ENCODE measurements around the gene EFCAB14.
A peak's percentile ranks its signal among the peaks of the same experiment; 100 is the strongest.
"Not testable (repeated sequence)": the region's sequence is repeated elsewhere in the genome, so short reads cannot be mapped to it uniquely, and the experiment has no call there.

The EFCAB14 gene

GRCh38 chr1:46681333-46682034 is 37.4 kb downstream of the EFCAB14 start:
- no peak for DNase-seq

DNA sequence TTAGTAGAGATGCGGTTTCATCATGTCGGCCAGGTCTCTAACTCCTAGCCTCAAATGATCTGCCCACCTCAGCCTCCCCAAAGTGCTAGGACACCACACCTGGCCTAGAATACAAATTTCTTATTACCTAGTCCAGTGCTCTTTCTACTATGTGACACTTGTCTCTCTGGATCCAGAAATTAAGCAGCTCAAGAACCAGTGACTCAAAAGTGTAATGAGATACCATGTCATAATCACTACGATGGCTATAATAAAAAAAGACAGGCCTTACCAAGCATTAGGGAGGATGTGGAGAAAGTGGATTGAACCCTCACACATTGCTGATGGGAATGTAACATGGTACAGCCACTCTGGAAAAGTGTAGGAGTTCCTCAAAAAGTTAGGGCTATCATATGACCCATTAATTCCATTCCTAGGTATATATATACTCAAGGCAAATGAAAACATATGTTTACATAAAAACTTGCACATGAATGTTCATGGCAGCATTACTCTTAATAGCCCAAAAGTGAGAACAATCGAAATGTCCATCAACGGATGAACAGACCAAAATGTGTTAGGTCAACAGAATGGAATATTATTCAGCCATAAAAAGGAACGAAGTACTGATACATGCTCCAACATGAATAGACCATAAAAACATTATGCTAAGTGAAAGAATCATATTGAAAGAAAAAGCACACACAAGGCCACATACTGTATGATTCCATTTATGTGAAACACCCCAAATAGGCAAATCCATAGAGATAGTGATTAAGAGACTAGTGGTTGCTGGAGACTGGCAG is 38.9 kb downstream of the EFCAB14 start:
- no peak for DNase-seq

- no peak for DNase-seq
Observed at GRCh38 chr1:46677339-46677738, 41.6 kb downstream of the EFCAB14 start.

- DNase-seq, result no peak
Observed at GRCh38 chr1:46676531-46676930, 42.4 kb downstream of the EFCAB14 start.

- DNase-seq, result no peak
Observed at GRCh38 chr1:46675549-46676314, 43.2 kb downstream of the EFCAB14 start.

GRCh38 chr1:46673749-46674182 is 45.1 kb downstream of the EFCAB14 start:
- DNase-seq, result no peak

DNA sequence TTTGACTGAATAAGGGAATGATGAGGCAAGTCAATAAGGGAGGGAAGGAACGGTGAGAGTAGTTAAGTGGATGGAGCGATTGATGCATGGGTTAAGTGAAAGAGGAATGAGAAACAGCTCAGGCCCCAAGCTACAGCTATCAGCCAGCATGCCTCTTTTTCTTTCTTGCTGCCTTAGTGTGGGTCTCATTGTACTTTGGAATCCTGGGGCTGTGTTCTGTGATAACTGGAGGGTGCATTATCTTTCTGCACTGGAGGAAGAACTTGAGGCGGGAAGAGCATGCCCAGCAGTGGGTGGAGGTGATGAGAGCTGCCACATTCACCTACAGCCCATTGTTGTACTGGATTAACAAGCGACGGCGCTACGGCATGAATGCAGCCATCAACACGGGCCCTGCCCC is 46.2 kb downstream of the EFCAB14 start:
- DNase-seq, result no peak

DNA sequence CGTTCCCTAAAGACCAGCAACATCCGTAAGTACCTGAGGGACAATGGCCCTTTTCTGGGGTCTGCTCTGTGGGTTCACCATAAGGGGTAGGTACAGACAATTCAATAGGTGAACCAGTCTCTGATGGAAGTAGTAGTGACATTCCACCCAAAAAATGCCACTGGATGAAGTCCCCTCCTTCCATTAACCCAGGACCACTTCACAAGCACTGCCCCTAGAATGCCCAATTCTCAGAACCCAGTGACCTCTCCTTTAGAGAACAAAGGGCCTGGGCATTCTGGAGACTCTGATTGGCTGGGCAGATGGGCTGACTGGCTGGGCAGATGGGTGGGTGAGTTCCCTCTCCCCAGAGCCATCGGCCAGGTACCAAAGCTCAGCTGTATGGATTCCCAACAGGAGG is 47.4 kb downstream of the EFCAB14 start, which contains the start of gene TEX38:
Gene TEX38, plus strand, starts transcription at position 301 of the 400 bp plus-strand sequence. Its CDS starts 81 bp downstream, at position 382.
- no peak for DNase-seq

DNA sequence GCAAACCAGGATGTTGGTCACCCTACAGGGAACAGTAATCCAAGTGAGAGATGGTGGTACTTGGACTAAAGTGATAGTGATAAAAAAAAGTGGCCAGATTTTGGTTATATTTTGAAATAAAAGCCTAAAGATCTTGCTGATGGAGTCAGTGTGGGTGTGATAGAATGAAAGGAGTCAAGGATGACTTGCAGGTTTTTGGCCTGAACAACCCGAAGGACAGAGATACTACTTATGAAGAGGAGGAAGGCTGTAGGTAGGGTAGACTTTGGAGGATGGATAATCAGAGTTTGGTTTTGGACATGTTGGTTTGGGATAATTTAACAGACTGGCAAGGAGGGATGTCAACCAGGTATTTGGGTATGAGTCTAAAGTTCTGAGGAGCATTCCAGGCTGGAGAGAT is 48.8 kb downstream of the EFCAB14 start:
- no peak for DNase-seq

DNA sequence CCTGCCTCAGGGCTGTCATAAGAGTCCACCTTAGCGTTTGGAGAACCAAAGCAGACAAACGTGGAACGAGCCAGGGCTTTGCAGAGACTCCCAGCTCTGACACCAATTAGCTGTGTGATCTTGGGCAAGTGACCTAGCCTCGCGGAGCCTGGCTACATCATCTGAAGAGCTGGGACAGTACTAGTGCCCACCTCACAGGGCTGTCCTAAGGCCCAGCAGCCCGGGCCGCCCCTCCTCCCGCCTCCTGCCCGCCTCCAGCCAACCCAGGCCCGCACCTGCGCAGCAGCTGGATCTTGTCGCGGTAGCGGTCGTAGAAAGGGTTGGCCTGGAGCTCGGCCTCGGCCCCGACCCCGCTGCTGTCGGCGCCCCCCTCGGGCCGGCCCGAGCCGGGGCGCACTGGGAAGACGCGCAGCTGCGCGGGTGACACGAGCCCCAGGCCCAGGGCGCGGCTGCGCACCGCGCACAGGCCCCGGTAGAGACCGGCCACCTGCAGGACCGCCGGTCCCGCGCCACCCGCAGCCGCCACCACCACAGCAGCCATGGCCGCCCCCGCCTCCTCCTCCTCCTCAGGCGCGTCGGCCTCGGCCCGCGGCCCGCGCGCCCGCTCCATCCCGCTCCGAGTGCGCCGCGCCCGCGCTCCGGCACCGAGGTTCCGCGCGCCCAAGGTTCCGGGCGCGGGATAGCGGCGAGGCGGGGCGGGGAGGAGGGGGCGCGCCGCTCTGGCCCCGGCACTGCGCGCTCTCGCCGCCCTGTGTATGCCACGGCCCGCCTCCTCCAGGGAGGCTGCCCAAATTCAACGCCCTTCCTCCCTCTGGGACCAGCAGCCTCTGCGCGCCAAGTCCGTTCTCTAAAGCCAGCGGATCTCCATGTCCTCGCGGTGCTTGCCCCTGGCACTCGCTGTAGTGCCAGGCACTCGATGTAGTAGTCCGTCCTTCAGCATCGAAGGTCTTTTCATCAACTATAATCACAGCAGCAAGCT is 50.8 kb downstream of the EFCAB14 start, which contains the start of gene ATPAF1:
Gene ATPAF1, minus strand, starts transcription at position 583 of the 979 bp plus-strand sequence. Its CDS starts 42 bp downstream, at position 541.
- DNase-seq, result peak; percentile 84

DNA sequence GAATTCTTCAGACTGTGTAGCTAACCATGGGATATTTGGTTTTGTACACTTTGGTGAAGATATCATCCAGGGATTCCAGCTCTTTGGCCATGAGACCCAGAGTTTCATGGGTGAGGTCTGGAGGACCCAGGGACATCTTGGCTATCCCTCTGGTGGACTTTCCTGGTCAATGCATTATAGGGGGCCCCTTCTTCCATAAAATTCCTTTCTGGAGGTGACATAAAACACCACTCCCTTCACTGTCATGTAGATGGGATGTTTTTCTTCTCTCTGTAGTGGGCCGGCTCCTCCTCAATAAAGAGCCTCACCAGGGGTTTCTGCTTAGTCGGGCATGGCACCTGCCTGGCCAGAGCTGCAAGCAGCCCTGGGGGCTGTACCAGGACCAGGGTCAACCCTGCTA is 52.9 kb downstream of the EFCAB14 start:
- no peak for DNase-seq

GRCh38 chr1:46662919-46663318 is 56.0 kb downstream of the EFCAB14 start:
- DNase-seq, result not testable (repeated sequence)

DNA sequence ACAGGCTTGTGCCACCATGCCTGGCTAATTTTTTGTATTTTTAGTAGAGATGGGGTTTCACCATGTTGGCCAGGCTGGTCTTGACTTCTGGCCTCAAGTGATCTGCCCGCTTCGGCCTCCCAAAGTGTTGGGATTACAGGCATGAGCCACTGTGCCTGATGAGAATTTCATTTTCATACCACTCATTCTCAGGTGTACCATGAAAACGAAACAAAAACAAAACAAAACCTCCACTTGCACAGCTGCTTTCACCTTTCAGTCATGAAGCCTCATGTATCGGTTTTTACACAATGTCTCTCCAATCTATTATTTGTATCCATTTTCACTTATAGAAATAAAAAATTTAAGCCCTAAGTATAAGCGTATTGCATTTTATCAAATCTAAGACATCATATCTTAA is 58.8 kb downstream of the EFCAB14 start:
- DNase-seq, result not testable (repeated sequence)

DNA sequence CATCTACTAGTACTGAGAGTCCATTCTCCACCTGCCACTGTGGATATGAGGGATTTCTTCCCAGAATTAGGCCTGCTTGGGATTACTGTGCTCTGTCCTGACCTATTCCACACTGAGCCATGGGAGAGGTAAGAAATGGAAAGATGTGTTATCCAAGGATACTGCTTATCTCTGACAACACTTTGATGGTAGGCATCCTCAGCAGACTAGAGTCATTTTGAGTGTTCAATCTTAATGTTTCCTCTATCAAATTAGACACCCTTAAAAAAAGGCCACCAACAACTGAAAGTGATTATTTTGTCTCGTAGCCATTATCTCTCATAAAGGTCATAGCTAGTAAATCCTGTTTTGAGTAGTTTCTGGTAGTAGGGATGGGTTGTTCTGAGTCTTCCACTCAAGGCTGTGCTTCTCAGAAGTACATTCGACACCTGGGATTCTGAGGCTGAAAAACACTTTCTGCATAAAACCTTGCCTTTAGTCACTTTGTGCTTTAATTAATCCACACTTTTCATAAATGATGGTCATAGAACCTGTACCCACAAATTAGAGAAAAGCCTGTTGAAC is 59.5 kb downstream of the EFCAB14 start:
- no peak for DNase-seq

GRCh38 chr1:46657775-46658174 is 61.1 kb downstream of the EFCAB14 start:
- no peak for DNase-seq

DNA sequence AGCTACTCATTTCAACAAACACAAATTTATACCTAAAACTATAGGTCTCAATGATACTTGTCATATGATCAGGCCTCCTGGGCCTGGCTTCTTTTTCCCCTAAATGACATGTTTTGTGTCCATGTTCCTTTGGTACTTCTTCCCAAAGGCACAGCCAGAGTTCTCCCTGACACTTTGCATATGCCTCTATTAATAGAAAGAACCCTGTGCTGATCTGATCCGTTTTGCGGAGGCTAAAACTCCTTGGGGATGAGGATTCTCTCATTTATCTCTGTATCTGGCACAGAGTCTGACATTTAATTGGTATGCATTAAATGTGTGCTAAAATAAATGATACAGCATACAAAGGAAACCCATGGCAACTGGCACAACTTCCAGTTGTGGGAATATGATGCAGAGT is 62.3 kb downstream of the EFCAB14 start:
- DNase-seq, result no peak

- no peak for DNase-seq
Observed at GRCh38 chr1:46655848-46656247, 63.1 kb downstream of the EFCAB14 start.

- DNase-seq, result not testable (repeated sequence)
Observed at GRCh38 chr1:46654698-46655097, 64.2 kb downstream of the EFCAB14 start.

DNA sequence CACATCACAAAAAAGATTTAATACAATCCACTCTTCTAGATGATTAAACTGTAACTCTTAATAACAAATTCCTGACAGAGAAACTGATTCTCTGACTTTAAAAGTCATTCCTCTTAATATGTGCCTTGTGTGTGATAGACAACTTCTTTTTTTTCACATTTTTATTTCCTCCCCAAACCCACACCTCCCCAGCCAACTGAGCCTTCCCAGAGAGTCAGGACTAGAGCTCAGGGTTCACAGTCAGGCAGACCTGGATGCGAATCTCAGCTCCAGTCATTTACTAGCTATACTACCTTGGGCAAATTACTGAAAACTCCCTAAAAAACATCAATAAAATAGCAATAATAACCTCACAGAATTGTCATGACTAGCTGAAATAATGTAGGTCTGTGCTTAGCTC is 64.9 kb downstream of the EFCAB14 start:
- DNase-seq, result no peak

DNA sequence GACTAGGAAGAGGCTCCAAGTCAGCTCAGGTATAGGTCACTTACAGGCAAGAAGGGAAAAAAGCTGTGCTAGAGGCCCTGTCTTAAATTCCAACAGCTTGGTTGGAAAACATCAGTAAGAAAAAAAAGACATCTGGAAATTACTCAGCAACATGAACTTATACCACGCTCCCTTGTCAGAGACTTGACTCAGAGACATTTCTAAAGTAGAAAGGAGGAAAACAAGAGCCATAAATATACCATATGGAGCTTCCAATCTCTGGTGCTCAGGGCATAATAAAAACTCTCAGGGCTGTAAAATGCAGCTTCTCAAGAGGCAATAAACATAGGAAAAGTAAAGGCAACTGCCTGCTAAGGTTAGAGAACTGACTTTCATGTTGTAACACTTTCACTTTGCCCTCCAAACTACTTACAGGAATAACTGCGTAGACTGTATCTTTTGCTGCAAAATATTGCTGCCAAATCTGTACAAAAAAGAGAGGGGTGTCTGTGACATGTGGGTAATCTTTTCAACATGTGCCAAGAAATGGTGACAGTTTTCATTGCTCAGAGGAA is 65.4 kb downstream of the EFCAB14 start:
- no peak for DNase-seq
